SW 1271 (cell line): Measurements from ENCODE around the gene PPP5C.
"Not testable (repeated sequence)": the region's sequence is repeated elsewhere in the genome, so short reads cannot be mapped to it uniquely, and the experiment has no call there.

ENCODE experiments used
- DNase-seq, 2 experiments: peaks; one replicate each; lab custom pipeline; 2025; lab: John Stamatoyannopoulos, UW

The PPP5C gene

GRCh38 chr19:46386996-46387712 is 40.3 kb downstream of the PPP5C start:
- DNase-seq: no peak

- DNase-seq: no peak
Observed at GRCh38 chr19:46387713-46388130, 40.8 kb downstream of the PPP5C start.

- no peak for DNase-seq
Observed at GRCh38 chr19:46388311-46389095, 41.6 kb downstream of the PPP5C start.

- no peak for DNase-seq
Observed at GRCh38 chr19:46390121-46390858, 43.4 kb downstream of the PPP5C start.

GRCh38 chr19:46390866-46391265 is 44.0 kb downstream of the PPP5C start:
- DNase-seq: no peak

- DNase-seq: no peak
Observed at GRCh38 chr19:46391296-46392251, 44.7 kb downstream of the PPP5C start.

GRCh38 chr19:46392252-46392801 is 45.4 kb downstream of the PPP5C start:
- DNase-seq: no peak

- no peak for DNase-seq
Observed at GRCh38 chr19:46392837-46393236, 46.0 kb downstream of the PPP5C start.

- no peak for DNase-seq
Observed at GRCh38 chr19:46393456-46394401, 46.8 kb downstream of the PPP5C start.

GRCh38 chr19:46394402-46394797 is 47.5 kb downstream of the PPP5C start:
- DNase-seq: no peak

- DNase-seq: not testable (repeated sequence)
Observed at GRCh38 chr19:46397801-46398479, 51.1 kb downstream of the PPP5C start.

- no peak for DNase-seq
Observed at GRCh38 chr19:46402725-46403124, 55.8 kb downstream of the PPP5C start.

- no peak for DNase-seq
Observed at GRCh38 chr19:46404055-46404752, 57.3 kb downstream of the PPP5C start.

- no peak for DNase-seq
Observed at GRCh38 chr19:46404753-46405468, 58.0 kb downstream of the PPP5C start.

- DNase-seq: no peak
Observed at GRCh38 chr19:46406976-46407375, 60.1 kb downstream of the PPP5C start.

GRCh38 chr19:46407856-46408663 is 61.2 kb downstream of the PPP5C start:
- DNase-seq: no peak

- no peak for DNase-seq
Observed at GRCh38 chr19:46408664-46409039, 61.8 kb downstream of the PPP5C start.
